Islet precursor cell (in vitro differentiated cells): ENCODE data around the gene CDX2.

Experiments
- DNase-seq: peaks from one replicate; pipeline ENCODE4 v3.0.0-alpha.2; 2018

CDX2 gene

DNA sequence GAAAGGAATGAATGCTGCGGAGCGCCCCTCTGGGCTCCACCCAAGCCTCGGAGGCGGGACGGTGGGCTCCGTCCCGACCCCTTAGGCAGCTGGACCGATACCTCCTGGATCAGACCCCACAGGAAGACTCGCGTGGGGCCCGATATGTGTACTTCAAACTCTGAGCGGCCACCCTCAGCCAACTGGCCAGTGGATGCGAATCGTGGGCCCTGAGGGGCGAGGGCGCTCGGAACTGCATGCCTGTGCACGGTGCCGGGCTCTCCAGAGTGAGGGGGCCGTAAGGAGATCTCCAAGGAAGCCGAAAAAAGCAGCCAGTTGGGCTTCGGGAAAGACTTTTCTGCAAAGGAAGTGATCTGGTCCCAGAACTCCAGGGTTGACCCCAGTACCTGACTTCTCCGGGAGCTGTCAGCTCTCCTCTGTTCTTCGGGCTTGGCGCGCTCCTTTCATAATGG is 40.7 kb downstream of the CDX2 start:
- peak; percentile 47 for DNase-seq

DNA sequence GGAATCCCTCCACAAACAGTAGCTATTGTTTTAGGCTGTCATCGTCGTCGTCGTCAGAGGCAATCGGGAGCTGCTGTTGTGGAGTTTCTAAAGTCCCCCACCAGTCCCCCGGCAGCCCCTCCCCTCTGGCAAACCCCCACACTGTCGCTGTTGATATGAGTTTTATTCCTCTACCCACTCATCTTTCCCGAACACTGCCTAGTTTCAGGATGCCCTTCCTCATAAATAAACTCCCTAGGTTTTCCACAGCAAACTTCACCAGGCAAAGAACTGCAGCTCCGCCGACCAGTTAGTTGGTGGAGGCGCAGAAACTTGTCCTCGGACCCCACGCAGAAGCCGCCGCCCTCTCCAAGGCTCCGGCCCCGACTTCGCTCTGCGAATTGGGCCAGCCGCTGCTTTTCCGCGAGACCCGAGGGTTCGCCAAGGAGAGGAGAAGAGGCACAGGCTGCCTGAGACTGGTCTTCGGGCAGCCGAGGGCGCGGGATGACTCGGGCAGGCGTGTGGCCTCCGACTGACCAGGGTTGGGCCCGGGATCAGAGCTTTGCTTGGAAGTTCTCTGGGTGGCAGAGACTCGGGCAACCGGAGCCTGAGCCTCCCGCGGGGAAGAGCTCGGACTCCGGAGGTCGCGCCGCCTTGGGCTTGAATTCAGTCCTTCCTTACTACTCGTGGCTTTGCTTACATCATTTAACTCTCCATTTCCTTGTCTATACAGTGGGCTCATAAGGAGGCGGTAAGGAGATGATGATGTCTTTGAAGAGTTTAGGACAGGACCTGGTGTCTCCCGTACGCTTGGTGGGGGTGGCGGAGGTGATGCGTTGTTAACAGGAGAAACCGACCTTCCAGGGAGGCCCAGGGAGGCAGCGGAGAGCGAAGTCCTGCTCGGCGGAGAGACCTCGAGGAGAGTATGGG is 41.4 kb downstream of the CDX2 start:
- peak; percentile 51 for DNase-seq

DNA sequence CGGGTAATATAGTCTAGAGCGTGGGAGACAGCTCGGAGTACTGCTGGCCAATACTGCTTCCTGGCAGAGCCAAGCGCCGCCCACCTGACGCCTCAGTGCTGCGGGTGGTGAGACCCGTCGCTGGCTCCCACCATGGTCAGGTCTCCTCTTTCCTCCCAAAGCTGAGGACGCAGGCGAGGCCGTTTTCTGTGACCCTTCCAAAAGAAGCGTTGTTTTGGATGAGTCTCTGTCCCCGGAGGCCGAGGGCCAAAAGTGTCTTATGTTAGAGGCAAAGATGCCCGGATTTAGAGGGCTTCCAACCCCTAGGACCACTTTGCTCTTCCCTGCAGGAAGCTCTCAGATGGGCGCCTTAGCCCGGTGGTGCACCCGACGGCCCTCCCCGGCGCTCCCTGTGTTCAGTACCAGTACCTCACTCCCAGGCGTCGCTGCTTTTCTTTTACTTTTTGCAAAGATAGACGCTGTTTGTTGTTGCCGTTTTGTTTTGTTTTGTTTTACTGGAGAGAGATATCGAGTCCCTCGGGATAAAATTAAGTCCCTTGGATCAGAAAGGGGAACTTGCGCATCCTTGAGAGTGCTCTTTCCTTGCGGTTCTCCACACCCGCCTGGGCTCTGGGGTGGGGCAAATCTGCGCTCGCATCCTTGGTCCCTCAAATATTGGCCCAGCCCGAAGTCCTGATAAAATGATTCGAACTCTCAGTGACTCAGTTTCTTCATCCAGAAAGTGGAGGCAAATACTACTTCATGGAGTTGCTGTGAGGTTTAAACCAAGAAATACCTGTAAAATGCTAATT is 42.3 kb downstream of the CDX2 start:
- DNase-seq, result peak; percentile 54

DNA sequence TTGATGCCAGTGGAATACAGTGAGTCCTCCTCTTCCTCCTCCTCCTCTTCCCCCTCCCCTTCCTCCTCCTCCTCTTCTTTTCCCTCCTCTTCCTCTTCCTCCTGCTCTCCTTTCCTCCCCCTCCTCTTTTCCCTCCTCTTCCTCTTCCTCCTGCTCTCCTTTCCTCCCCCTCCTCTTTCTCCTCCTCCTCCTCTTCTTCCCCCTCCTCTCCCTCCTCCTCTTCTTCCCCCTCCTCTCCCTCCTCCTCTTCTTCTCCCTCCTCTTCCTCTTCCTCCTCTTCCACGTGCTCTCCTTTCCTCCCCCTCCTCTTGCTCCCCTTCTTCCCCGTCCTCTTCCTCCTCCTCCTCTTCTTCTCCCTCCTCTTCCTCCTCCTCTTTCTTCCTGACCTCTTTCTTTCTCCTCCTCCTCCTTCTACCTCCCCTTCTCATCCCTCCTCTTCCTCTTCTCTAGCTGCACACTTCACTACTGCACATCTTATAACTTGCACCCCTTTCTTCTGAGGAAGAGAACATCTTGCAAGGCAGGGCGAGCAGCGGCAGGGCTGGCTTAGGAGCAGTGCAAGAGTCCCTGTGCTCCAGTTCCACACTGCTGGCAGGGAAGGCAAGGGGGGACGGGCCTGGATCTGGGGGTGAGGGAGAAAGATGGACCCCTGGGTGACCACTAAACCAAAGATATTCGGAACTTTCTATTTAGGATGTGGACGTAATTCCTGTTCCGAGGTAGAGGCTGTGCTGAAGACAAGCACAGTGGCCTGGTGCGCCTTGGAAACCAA is 43.7 kb downstream of the CDX2 start:
- no peak for DNase-seq

DNA sequence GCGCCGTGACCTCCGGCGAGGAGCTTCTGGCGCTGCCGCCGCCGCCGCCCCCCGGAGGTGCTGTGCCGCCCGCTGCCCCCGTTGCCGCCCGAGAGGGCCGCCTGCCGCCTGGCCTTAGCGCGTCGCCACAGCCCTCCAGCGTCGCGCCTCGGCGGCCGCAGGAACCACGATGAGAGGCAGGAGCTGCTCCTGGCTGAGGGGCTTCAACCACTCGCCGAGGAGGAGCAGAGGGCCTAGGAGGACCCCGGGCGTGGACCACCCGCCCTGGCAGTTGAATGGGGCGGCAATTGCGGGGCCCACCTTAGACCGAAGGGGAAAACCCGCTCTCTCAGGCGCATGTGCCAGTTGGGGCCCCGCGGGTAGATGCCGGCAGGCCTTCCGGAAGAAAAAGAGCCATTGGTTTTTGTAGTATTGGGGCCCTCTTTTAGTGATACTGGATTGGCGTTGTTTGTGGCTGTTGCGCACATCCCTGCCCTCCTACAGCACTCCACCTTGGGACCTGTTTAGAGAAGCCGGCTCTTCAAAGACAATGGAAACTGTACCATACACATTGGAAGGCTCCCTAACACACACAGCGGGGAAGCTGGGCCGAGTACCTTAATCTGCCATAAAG is 44.5 kb downstream of the CDX2 start:
- peak; percentile 54 for DNase-seq

DNA sequence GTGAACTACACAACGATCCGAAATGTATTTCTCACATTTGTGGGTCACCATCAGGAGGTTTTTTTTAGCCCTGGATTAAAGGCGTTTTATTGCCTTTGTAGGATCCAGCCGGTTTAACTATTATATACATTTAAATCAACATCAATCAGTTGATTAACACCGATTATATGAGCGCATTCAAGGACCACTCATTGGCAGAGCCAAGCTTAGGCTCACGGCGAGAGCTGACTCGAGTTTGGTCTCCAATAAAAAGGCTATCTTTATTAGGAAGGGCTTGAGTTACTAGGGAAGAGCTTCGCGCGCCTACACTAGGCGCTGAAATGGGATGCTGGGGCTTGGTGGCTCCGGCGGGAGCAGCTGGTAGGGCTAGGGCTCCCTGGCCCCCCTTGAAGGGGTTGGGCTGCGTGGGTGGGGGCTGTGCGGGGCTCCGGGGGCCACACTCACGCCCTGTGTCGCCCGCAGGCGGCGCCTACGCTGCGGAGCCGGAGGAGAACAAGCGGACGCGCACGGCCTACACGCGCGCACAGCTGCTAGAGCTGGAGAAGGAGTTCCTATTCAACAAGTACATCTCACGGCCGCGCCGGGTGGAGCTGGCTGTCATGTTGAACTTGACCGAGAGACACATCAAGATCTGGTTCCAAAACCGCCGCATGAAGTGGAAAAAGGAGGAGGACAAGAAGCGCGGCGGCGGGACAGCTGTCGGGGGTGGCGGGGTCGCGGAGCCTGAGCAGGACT is 45.2 kb downstream of the CDX2 start:
- DNase-seq, result peak; percentile 58

DNA sequence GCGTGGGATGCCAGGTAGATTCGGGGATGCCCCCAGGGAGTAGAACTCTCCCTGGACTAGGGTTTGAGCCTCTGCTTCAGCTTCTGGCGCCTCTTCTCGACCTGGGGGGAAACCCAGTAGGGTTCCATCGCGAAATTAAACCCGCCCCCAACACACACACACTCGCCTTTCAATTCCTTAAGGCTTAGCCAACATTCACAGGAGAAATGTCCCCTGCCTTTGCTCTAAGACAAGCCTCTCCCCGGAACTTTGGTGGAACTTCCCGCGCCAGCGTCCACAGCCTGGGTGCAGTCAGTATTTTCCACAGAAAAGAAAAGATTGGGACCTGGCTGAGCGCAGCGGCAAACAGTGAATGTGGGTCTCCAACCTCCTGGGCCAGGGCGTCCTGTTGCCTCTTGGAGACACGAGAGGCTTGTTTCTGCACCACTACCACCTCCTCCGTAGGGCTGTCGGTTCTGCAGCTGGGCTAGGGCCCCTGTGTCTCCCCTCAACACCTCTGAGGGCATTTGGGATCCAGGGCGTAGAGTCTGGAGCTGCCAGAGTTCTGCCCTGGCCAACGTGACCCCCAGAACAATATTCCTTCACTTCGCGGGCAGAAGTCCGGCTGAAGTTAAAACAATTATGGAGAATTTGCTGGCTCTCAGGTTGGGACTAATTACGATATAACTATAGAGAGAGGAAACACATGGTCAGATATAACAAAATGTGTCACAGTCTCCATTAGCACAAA is 46.1 kb downstream of the CDX2 start:
- DNase-seq, result no peak

DNA sequence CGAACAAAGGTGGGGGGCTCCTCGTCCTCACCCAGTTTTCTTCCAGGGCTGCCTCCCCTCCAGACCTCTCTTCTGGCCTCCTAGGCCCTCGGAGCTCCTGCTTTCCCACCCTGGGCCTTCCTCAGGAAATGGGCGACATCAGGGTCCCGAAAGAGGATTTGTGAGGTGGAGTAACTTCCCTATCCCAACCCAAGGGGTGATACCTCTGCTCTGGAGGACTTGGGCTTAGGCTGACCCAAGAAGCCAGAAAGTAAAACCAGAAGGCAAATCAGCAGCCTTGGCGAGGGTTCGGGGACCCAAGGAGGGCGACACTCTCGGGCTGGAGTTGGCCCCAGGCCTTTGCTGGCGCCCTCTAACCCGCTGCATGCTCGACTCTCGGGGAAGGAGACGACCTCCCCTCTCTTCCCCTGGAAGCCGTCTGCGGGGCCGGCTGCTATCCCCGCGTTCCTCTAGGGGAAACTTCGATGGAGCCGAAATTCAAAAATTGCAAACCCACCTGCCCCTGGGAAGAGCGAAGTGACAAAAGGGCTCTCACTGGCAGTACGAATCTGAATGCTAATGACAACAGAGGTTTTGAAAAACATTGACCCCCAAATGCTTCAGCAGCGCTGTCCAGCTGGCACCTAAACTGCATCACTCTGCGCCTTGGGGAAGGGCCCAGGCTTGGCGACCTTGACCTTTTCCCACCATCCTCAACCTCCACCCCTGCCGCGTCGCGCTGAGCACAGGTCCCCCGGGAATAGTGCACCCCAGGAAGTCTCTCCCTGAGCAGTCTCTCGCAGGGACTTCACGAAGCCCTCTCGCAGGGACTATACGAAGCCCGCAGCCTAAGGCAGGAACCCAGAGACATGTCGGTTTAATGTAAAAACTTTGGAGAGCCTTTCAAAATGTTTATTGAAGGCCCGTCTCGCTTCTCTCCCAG is 46.9 kb downstream of the CDX2 start:
- DNase-seq, result no peak

DNA sequence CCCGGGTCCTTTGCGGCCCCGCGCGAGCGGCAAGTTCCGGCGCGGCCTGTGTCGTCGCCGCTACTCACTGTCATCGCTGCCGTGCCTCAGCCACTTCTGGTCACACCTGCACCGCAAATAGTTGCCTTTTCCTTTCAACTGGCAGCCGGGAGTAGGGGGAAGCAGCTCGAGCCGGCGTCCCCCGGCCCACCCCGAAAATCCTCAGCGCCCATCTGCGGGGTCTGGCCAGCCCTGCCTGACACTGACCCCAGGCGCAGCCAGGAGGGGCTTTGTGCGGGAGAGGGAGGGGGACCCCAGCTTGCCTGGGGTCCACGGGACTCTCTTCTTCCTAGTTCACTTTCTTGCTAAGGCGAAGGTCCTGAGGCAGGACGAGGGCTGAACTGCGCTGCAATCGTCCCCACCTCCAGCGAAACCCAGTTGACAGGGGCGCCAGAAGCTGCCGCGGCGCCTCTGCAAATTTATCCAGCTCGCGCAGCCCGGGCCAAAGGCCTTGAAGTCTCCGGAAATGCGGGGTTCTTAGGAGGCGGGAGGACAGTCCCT is 47.6 kb downstream of the CDX2 start:
- no peak for DNase-seq

DNA sequence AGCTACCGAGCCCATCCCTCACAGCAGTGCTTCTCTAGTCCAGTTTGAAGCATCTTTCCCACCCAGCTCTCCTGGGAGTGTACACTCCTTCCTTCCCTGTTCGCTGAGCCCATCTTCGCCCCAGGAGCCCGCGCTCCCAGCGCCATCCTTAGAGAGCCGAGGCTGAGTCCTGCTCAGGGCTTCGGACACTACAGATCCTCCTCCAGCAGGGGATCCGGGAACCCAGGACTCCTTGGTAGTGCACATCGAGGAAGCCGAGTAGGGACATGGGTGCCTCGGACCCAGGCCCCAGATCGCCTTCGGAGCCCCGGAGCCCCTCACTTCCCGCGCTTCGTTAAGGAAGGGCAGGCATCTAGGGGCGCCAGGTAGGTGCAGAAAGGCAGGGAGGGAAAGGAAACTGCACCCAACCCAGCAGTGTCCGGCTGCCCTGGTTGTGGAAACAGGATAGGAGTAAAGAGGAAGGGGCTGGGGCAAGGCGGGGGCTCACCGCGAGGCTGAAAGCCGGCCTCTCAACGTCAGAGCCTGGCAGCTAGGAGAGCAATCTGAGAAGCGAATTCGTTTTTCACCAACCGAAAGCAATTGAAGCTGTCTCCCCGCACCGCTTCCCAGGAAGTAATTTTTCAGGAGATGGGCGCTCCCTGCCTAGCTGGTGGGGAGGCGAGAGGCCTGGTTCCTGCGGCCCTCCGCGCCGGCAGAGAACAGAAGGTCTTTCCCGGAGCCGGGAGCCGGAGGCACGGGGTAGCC is 48.3 kb downstream of the CDX2 start:
- DNase-seq, result peak; percentile 67

DNA sequence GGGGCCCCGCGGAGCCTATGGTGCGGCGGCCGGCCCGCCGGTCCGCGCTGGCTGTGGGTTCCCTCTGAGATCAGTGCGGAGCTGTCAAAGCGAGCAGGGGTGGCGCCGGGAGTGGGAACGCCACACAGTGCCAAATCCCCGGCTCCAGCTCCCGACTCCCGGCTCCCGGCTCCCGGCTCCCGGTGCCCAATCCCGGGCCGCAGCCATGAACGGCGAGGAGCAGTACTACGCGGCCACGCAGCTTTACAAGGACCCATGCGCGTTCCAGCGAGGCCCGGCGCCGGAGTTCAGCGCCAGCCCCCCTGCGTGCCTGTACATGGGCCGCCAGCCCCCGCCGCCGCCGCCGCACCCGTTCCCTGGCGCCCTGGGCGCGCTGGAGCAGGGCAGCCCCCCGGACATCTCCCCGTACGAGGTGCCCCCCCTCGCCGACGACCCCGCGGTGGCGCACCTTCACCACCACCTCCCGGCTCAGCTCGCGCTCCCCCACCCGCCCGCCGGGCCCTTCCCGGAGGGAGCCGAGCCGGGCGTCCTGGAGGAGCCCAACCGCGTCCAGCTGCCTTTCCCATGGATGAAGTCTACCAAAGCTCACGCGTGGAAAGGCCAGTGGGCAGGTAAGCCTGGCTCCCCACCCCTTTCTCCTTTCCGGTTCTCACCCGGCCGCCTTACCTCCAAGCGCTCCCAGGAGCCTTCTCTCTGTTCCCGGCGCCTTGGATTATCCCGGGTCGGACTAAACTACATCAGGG is 49.0 kb downstream of the CDX2 start, which contains the start of gene PDX1:
Gene PDX1, plus strand, starts transcription at position 67 of the 743 bp plus-strand sequence. Its CDS starts 139 bp downstream, at position 206.
- peak; percentile 86 for DNase-seq

DNA sequence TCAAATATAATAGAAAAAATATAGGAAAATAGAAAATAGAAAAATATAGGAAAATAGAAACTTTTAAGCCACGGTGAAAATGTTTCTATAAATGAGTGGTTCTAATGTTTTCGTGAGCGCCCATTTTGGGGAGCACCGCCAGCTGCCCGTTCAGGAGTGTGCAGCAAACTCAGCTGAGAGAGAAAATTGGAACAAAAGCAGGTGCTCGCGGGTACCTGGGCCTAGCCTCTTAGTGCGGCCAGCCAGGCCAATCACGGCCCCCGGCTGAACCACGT is 49.5 kb downstream of the CDX2 start:
- no peak for DNase-seq

DNA sequence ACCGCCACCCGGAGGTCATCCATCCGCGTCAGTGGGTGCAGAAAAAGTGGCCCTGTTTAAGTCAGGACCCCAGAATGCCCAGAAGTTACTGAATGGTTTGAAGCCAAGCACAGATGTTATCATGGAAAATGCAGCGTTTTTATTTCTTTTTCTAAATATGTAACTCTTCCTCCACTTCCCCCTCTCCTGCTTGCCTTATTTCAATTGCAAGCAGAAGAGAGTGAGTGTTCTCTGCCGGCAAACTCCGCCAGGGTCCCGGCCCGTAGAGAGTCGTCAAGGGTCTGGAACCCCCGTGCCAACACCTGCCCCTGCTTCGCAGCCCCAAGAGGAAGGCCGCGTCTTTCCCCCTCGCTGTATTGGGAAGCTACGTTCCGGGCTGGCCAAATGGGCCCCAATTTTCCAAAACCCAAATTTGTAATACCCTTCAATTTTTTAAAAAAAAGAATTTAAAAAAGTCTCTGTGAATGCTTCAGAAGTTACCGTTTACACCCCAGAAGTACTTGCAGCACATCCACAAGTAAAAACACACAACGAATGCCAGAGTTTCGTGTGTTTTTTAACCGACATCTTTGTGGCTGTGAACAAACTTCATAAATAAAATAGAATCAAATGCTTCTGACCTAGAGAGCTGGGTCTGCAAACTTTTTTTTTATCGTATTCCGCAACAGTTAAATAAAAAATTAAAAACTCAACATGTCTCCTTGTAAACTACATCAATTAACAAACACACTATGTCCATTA is 50.0 kb downstream of the CDX2 start:
- DNase-seq, result no peak

DNA sequence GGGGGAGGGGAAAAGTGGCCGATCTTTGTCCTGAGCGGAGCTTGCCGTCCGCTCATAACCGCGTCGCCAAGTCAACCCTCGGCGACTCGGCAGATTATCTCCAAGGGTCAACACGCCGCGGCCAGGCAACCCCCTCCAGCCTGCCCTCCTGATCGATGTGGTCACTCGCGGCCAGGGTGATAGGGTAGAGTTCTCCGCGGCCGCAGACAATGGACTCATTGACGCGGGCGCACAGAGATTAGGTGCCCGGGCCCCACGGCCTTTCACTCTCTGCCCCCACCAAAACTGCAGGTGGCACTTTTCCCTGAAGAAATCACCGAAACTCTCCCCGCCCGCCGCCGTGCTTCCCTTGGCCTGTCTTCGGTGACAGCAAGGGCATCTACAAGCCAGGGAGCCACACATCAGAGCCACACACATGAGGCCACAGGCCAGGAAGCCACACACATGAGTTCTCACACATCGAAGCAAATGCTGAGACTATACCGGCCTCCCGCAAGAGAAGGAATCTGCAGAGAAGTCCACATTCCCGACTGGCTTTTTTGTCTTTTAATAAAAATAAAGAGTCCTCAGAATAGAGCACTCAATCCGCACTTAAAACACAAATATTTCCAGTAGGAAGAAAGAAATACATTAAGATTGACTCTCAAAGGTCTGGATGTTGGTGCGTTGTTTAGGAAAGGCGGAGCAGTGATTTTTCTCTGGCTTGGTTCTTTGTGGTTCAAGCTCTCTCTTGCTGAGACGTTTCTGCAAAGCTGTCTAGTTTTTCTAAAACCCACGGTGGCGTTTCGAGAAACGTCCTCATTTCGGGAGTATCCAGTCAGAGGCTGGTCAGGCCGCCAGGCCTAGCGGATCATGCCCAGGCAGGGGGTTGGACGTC is 50.8 kb downstream of the CDX2 start:
- peak; percentile 50 for DNase-seq

DNA sequence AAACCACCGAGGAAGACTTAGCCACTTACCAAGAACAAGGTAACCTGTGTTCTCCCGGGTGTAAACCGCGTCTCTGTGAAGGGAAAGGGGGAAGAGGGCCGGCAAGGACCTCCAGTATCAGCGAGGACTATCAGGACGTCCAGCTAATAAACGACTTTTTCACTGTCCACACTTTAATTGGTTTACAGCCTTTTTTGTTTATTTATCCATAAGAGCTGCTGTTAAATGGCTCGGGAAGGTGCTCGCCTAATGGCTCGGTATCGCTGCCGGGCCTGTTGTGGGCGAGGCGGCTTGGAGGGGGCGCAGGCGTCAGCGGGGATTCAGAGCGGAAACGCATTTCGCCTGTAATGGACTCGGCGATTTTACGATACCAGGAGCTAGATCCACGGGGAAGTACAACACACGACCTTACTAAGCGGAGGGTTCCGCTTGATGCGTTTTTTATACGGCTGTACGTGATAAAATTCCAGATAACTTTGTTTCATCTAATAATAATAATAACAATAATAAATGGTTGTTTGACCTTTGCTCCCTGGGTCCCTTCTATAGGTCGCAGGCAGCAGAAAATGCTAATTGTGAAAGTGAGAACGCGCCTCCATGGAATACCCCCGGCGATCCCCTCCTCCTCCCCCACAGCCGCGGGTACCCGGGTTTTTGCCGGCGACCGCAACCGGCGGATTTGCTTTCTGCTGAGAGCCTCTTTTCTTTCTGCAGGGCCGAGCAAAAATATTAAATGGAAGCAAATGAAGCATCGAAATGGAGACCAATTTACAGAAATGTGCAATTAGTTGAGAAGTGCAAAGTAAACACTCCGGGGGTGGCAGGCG is 51.8 kb downstream of the CDX2 start:
- peak; percentile 76 for DNase-seq
